GM19099 (cell line): ENCODE results near the gene LDB3.

ENCODE experiments used
- POLR2A ChIP-seq: IDR thresholded peaks from 3 replicates; pipeline ENCODE4 v1.6.1; 2011; ENCODE audit warnings: low read depth; ENCODE audit not compliant: insufficient read length; ENCODE audit errors: extremely low read depth

LDB3 gene

GRCh38 chr10:86668297-86669165, at the start of gene LDB3:
TSS of gene LDB3 (plus strand) at chr10:86668511. CDS start at chr10:86668692, 181 bp downstream.
- TF ChIP-seq POLR2A = no peak

- TF ChIP-seq POLR2A = no peak
Observed at GRCh38 chr10:86628311-86628710, 40.0 kb upstream of the LDB3 start.

DNA sequence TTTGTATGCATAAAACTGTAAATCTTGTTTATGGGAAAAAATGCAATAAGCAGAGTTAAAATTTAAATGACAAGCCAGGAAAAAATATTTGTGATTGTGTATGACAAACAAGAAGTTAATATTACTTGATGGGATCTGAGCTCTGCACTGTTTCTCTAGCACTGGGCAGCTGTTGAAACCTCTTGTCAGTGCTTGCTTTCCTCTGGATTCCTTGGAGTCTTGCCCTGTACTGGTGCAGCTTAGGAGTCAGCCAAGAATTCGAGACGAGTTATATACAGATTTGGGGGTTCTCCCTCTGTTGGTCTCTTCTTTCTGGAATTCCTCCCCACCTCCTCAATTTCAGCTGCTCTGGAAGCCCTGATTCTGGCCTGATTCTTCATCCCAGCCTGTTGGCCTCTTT, 38.2 kb upstream of the LDB3 start:
- no peak for TF ChIP-seq POLR2A

DNA sequence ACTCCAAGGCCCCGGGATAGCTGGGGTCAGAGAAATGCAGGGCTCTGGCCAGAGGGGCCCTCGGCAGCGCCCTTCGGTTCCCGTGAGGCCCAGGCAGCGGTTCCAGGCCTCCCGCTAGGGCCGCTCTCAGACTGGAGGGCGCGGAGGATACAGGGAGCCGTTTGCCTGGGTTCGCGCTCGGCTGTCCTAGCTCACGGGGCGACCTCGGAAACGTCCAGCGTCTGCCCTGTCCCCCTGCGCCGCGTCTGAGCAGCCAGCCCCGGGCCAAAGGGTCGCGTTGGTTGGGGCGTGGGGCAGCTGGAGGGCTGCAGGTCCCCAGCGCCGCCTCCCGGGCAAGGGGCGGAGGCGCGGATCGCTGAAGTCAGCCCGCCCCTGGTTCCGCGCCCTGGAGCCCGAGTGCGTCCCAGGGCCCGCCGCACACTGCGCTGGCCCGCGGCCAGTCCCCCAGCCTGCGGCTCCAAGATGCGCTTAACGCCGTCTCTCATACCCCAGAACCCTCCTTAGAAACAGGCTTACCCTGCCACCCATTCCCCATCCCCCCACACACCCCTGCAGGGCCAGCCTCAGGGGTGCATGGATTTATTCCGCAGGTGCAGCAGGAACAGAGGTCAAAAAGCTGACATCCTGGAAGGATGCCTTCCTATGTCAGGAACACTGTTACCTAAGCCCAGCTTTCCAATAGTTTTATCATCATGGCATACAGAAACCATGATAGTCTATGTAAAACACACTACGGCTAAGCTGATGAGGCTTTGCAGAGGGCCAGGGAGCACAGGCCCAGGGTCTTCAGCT, 36.1 kb upstream of the LDB3 start:
- no peak for TF ChIP-seq POLR2A

DNA sequence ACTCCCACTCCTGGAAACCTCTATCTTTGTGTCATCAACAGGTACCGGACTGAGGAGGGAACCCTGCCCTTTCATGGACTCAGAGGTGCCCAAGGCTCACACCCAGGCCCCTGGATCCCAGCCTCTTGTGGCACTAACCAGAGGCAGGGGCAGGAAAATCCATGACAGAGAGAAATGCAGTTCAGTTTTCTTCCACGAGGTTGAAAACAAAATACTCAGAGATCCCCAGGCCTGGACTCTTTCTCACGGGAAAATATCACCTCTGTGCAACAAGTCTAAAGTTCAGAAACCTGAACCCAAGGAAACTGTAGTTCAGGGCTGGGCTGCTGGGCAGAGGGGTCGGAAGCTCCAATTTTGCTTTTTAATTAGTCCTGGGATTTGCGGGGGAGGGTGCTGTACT, 35.4 kb upstream of the LDB3 start:
- no peak for TF ChIP-seq POLR2A

DNA sequence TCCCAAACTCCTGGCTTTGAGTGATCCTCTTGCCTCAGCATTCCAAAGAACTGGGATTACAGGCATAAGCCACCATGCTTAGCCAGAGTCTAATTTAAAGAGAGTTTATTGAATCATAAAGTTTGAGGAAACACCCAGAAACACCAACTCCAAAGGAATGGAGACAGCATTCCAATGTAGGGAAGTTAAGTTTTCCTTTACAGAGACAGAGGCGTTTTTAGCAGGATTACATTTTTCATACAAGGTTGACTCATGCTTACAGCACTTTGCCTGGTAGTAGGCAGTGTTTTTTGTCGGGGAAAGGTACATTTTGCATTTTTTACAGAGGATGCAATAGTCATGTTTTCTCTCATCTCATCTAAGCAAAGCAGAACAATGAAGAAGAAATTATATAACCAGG, 32.9 kb upstream of the LDB3 start:
- no peak for TF ChIP-seq POLR2A

GRCh38 chr10:86636311-86636710, 32.0 kb upstream of the LDB3 start:
- TF ChIP-seq POLR2A = no peak

GRCh38 chr10:86642021-86642420, 26.3 kb upstream of the LDB3 start:
- no peak for TF ChIP-seq POLR2A

GRCh38 chr10:86642499-86642898, 25.8 kb upstream of the LDB3 start:
- no peak for TF ChIP-seq POLR2A

GRCh38 chr10:86644152-86644793, 24.0 kb upstream of the LDB3 start:
- TF ChIP-seq POLR2A = no peak

GRCh38 chr10:86644794-86645445, 23.4 kb upstream of the LDB3 start:
- TF ChIP-seq POLR2A = no peak

DNA sequence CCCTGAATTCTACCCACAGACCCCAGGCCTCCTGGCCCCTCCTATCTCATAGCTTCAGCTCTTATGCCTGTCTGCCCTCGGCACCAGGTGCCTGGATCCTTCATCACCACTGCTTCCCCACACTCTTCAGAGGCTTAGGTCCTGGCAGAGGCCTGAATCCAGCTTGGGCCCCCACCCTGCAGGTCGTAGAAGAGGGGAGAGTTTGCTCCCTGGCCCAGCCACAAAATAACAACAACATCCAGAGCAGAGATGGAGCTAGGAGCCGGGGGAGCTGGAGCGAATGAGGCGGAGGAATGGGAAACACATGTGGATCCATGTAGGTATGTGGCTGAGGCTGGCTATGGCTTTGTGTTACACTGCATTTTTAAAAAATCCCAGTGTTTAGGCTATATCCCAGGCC, 21.8 kb upstream of the LDB3 start:
- TF ChIP-seq POLR2A = no peak

- no peak for TF ChIP-seq POLR2A
Observed at GRCh38 chr10:86646933-86647332, 21.4 kb upstream of the LDB3 start.

DNA sequence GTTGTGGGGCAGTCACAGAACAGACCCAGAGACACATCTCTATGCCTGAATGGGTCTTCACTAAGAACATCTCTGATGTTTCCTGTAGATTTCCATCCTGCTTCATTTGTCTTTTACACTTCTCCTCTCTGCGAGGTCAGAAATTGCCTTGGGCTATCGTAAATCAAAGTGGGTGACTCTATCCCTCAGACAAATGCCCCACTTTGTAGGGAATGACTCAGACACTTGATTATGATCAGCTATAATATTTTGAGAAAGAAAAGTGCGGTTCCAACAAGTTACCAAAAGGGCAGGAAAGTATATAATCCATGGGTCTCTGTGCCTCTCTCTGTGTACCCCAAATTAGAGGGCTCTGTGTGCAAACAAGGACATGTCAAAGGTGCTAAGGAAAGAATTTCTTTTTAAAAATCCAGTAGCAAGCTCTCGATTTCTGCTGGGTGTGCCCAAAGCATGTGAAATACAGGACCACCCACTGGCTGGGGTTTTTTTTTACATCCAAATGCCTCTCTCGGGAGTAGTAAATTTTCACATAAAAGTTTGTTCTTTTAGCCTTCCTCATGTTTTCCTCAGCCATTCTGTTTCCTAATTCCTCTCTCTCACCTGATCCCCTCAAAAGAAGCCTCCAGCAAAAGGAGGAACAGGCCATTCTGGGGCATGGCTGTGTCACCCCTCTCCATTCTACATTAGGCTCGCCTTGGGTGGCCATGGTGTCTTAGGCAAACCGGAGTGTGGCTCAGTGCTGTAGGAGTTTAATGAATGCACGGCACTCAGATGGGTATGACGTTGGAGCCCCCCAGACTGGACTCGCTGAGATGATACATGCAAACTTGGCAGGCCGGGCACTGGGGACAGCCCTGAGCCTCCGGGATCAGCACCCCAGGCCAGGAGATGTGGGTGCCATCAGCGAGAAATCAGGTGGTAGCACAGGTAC, 20.3 kb upstream of the LDB3 start:
- TF ChIP-seq POLR2A = no peak
